Measurements from ENCODE around the gene SMKR1.

The SMKR1 gene

GRCh38 chr7:129501760-129502707 is at the start of gene SMKR1:
Gene SMKR1 (plus strand): TSS chr7:129502531. CDS start chr7:129502825, 294 bp downstream.
- TF ChIP-seq, protein P1, sequence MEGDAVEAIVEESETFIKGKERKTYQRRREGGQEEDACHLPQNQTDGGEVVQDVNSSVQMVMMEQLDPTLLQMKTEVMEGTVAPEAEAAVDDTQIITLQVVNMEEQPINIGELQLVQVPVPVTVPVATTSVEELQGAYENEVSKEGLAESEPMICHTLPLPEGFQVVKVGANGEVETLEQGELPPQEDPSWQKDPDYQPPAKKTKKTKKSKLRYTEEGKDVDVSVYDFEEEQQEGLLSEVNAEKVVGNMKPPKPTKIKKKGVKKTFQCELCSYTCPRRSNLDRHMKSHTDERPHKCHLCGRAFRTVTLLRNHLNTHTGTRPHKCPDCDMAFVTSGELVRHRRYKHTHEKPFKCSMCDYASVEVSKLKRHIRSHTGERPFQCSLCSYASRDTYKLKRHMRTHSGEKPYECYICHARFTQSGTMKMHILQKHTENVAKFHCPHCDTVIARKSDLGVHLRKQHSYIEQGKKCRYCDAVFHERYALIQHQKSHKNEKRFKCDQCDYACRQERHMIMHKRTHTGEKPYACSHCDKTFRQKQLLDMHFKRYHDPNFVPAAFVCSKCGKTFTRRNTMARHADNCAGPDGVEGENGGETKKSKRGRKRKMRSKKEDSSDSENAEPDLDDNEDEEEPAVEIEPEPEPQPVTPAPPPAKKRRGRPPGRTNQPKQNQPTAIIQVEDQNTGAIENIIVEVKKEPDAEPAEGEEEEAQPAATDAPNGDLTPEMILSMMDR (IDR thresholded peaks at IDR 0.05): peak; percentile 24; the same call in 1 of the 2 replicates
- TF ChIP-seq ZFX (IDR thresholded peaks at IDR 0.05; ENCODE audit: borderline replicate concordance): no peak
- H3K27ac ChIP-seq: peak within 1 kb of the TSS; percentile 59

DNA sequence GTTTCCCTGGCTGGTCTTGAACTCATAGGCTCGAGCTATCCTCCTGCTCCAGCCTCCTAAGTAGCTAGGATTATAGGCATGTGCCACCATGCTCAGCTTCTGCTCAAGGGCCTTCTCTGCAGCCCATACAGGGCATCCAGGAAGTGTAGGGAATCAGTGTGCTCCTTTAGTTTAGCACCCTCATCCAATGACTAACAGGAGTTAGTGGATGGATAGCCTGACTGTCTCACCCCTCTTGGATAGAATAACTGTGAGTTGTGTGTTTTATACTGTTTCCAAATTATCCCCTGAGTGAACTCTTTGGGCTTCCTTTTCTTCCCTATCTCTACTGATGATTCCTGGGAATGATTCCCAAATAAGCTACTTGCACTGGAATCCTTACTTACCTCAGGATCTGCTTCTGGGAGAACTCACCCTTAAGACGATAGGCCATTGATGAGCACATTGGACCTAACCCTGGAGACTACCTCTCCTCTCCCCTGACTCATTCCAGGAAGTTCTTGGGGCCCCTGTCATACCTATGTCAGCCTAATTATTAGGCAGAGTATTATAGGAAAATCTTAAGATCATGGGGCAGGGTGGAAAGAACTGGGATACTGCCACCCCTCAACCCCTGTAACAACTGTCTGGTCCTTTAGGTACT is 49.6 kb upstream of the SMKR1 start:
- H3K27ac ChIP-seq: no peak overlapping the region
- TF ChIP-seq ZFX (IDR thresholded peaks at IDR 0.05; ENCODE audit: borderline replicate concordance): no peak
- TF ChIP-seq, protein P1 (IDR thresholded peaks at IDR 0.05): no peak

GRCh38 chr7:129453510-129454248 is 48.7 kb upstream of the SMKR1 start:
- no peak for TF ChIP-seq ZFX (IDR thresholded peaks at IDR 0.05; ENCODE audit: borderline replicate concordance)
- TF ChIP-seq, protein P1 (IDR thresholded peaks at IDR 0.05): no peak
- no peak overlapping the region for H3K27ac ChIP-seq

DNA sequence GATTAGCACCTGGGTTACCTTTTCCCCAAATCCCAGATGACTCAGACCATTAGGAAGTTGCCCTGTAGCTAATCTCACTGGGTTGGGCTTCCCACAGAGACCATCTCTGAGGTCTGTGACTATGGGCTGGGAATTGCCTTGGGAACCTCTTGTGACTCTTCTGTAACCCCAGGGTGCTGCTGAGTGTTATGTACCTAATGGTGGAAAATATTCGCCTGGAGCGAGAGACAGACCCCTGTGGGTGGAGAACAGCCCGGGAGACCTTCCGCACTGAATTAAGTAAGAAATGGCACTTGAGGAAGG is 48.1 kb upstream of the SMKR1 start:
- H3K27ac ChIP-seq: no peak overlapping the region
- TF ChIP-seq, protein P1 (IDR thresholded peaks at IDR 0.05): no peak
- no peak for TF ChIP-seq ZFX (IDR thresholded peaks at IDR 0.05; ENCODE audit: borderline replicate concordance)

DNA sequence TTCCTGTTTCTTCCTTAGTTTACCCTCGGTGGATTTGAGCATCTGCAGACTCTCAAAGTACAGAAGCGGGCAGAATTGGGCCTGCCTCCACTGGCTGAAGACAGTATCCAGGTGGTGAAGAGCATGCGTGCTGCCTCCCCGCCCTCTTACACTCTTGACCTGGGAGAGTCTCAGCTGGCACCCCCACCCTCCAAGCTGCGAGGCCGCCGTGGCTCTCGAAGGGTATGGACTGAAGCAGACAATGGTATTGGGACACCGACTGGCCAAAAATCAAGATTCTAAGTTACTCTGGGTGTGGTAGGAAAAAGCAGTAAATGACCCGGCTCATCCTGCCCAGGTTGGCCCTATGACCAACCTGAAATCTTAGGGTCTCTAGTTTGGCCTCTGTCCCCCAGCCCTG is 45.9 kb upstream of the SMKR1 start:
- TF ChIP-seq, protein P1 (IDR thresholded peaks at IDR 0.05): no peak
- no peak overlapping the region for H3K27ac ChIP-seq

GRCh38 chr7:129457101-129457500 is 45.2 kb upstream of the SMKR1 start:
- H3K27ac ChIP-seq: no peak overlapping the region
- no peak for TF ChIP-seq ZFX (IDR thresholded peaks at IDR 0.05; ENCODE audit: borderline replicate concordance)
- TF ChIP-seq, protein P1 (IDR thresholded peaks at IDR 0.05): no peak
